Fibroblast of lung (primary cell): ENCODE measurements around the gene BCL7A.

ENCODE experiments used
- EZH2 ChIP-seq: IDR thresholded peaks from 2 replicates; pipeline ENCODE4 v1.5.1; 2012; ENCODE audit warnings: low read length, control low read depth, mild to moderate bottlenecking; ENCODE audit errors: missing control alignments
- TF ChIP-seq, protein P1 (sequence below), 2 donors: IDR thresholded peaks in 1 of 2; conservative IDR thresholded peaks in 1 of 2; 1 replicate in 1 of 2; 2 replicates in 1 of 2; pipeline ENCODE4 v1.5.1; 2011 to 2012; ENCODE audit warnings: low read length in 2 of 2, control low read depth in 1 of 2, inconsistent platforms in 1 of 2, low read depth in 1 of 2, mild to moderate bottlenecking in 1 of 2

DNA sequence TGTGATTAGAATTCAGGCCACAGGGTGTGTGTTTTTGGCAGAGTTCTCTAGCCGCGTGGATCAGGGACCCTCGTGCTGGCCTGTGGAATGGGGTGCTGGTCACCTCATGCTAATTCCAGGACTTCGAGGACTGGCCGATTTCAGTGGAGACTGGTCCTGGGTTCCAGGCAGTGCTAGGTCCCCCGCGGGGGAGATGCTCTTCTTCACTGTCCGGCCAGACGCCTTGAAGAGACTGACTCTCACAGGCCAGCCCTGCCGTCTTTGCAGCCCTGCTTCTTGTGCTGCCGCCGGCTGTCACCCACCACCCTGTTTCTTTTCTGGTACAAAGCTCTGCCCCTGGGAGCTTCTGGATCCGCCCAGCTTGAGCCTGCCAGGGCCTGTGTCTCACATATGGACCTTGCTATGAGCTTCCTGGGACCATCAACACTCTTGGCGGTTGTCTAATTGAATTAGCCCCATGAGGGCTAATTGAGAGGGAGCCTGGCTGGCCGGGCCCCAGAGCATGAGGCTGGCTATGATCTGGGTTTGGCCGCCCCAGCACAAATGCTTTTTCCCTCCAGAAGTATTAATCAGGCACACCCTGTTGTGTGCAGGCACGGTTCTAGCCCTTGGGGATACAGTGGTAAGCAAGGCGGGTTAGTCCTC lies 65.1 kb downstream of the BCL7A start:
- TF ChIP-seq, protein P1, sequence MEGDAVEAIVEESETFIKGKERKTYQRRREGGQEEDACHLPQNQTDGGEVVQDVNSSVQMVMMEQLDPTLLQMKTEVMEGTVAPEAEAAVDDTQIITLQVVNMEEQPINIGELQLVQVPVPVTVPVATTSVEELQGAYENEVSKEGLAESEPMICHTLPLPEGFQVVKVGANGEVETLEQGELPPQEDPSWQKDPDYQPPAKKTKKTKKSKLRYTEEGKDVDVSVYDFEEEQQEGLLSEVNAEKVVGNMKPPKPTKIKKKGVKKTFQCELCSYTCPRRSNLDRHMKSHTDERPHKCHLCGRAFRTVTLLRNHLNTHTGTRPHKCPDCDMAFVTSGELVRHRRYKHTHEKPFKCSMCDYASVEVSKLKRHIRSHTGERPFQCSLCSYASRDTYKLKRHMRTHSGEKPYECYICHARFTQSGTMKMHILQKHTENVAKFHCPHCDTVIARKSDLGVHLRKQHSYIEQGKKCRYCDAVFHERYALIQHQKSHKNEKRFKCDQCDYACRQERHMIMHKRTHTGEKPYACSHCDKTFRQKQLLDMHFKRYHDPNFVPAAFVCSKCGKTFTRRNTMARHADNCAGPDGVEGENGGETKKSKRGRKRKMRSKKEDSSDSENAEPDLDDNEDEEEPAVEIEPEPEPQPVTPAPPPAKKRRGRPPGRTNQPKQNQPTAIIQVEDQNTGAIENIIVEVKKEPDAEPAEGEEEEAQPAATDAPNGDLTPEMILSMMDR (conservative IDR thresholded peaks at IDR 0.05 in 1 of 2, IDR thresholded peaks at IDR 0.05 in 1 of 2; ENCODE audit: low read depth in 1 of 2, low read length in 2 of 2): no peak
- no peak for TF ChIP-seq EZH2
